Psoas muscle (tissue), 8 donors: ENCODE measurements around the gene RAB10. TPM values are rescaled to one million over a fixed set of nuclear protein-coding genes. Genes with fewer than 3 reads are reported as not detected.

Experiments
- ATAC-seq, 4 donors: fragments of 200-7000 bp; cut with Tn5 transposase; one replicate each; pipeline ENCODE4 v1.9.1; 2020; ENCODE audit warnings: moderate library complexity in 3 of 4, mild to moderate bottlenecking in 2 of 4
- DNase-seq, 2 donors: peaks; one replicate each; pipeline ENCODE4 v3.0.0-alpha.2; 2020
- H3K27ac ChIP-seq: fragments of 200-600 bp; one replicate; pipeline ENCODE4 v1.8.0; 2022
- H3K27me3 ChIP-seq, 3 donors: fragments of 200-600 bp in 1 of 3; one replicate each; pipeline versions ENCODE4 v1.6.1 to v1.8.0; 2013 to 2022; ENCODE audit warnings: low read length in 2 of 3, mild to moderate bottlenecking in 2 of 3, moderate library complexity in 1 of 3; ENCODE audit not compliant: insufficient read depth in 3 of 3
- H3K36me3 ChIP-seq, 2 donors: fragments of 200-600 bp in 1 of 2; one replicate each; pipeline versions ENCODE4 v1.6.1 to v1.8.0; 2013 to 2022; ENCODE audit warnings: low read depth in 1 of 2, mild to moderate bottlenecking in 1 of 2, moderate library complexity in 1 of 2; ENCODE audit not compliant: insufficient read depth in 1 of 2
- H3K4me1 ChIP-seq: fragments of 200-600 bp; one replicate; pipeline ENCODE4 v1.8.0; 2022
- H3K4me3 ChIP-seq: fragments of 200-600 bp; one replicate; pipeline ENCODE4 v1.8.0; 2022; ENCODE audit warnings: mild to moderate bottlenecking
- H3K9me3 ChIP-seq: fragments of 200-600 bp; one replicate; pipeline ENCODE4 v1.8.0; 2022
- WGBS, 3 donors: extraction: QIAGEN DNeasy Blood & Tissue Kit; methylation state at CpG; one replicate each; pipeline versions ENCODE4 v1.1.6 to v1.1.7; 2013; 5-methylcytosine and 5-hydroxymethylcytosine counted together
- intact Hi-C, 2 donors: fragments of 100-400 bp; cut with DNase I; formaldehyde crosslinking; loops; one replicate each; pipeline versions ENCODE4 v1.11.0 to v1.14.2; 2022
- polyA plus RNA-seq, 3 donors: library from polyadenylated mRNA; stranded (reverse); fragments of 200-250 nt; gene quantifications; one replicate each; pipeline ENCODE4 v1.2.3, GENCODE V29; 2013
- total RNA-seq, 4 donors: library from RNA; stranded (reverse); fragmentation: NEBNext Ultra II Directional in 2 of 4; extraction: Animal tissue kit (Norgen Biotek cat#: 25700) in 2 of 4; gene quantifications; one replicate each; pipeline versions ENCODE4 v1.2.1 to v1.2.4, GENCODE V29; 2021 to 2023
- TF ChIP-seq, protein P1 (sequence below): fragments of 200-600 bp; IDR thresholded peaks from one replicate; pipeline ENCODE4 v1.8.0; 2022; ENCODE audit warnings: antibody characterized with exemption
- donor health status: healthy with polysubstance abuse.
- donor health status: DM: no; HTN: no; CAD: no; lungs with moderate emphysema.
- donor health status: Bipolar disorder and iron deficiency.
- donor health status: healthy.
- donor health status: DM: yes; HTN: yes; CAD: no.
- donor health status: DM: no; HTN: no; CAD: no.
- donor health status: DM: no; HTN: no; CAD: no.
- donor health status: DM: yes; HTN: yes; CAD: no.

RAB10 gene
- total and polyA plus RNA-seq, 7 donors, result 76.5 to 170 (median 147) TPM

DNA sequence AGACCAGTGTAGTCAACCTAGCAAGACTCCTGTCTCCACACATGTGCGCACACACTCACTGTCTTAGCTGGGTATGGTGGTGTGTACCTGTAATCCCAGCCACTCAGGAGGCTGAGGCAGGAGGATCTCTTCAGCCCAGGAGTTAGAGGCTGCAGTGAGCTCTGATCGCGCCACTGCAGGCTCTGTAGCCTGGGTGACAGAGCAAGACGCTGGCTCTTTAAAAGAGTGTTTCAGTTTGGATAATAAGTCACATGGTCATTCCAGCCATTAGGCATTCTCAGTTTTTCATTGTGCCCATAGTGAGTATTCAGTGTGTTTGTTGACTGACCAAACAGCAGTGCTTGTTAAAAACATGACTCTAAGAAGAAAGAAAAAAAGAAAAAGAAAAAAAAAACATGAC lies 31.0 kb downstream of the RAB10 start:
- intact Hi-C loops, result no loop called here

DNA sequence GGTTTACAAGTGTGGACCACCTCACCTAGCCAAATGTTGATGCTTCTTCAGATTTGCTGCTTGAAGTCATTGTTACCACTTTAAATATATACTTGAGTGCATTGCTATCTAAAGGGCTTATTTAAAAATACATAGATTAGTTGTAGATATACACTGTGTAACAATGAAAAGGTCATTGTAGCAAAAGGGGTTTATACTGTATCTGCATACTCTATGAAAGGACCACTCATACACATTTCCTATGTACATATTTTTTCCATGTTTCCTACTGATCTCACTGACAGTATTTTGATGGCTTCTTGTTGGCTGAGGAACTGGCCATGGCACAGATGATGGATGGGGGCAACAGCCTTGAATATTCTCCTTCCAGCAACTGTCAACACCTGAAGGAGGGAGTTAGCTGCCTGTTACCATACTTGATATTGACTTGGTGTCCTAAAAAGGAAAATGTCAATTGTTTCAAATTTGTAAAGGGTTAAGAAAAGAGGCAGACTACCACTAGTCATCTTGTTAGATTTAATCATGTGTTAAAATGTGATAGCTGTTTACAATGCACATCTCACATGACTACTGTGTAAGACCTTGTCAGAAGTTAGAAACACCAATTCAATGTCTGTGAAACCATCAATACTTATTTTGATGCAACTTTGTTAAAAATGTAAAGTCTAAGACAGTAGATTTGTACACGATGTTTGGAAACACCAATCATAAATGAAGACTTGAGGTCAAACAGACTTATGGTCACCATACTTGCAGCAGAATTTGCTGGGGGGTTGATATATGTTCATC lies 33.5 kb downstream of the RAB10 start:
- intact Hi-C loops, result no loop called here
- peak overlapping the region; percentile 52 for H3K27ac ChIP-seq

More for the DNA sequence above, 31.0 kb downstream of the RAB10 start:
- peaks cover 0 to 14% of the 10 kb centered on the region in 2 donors for H3K36me3 ChIP-seq
- TF ChIP-seq, protein P1, sequence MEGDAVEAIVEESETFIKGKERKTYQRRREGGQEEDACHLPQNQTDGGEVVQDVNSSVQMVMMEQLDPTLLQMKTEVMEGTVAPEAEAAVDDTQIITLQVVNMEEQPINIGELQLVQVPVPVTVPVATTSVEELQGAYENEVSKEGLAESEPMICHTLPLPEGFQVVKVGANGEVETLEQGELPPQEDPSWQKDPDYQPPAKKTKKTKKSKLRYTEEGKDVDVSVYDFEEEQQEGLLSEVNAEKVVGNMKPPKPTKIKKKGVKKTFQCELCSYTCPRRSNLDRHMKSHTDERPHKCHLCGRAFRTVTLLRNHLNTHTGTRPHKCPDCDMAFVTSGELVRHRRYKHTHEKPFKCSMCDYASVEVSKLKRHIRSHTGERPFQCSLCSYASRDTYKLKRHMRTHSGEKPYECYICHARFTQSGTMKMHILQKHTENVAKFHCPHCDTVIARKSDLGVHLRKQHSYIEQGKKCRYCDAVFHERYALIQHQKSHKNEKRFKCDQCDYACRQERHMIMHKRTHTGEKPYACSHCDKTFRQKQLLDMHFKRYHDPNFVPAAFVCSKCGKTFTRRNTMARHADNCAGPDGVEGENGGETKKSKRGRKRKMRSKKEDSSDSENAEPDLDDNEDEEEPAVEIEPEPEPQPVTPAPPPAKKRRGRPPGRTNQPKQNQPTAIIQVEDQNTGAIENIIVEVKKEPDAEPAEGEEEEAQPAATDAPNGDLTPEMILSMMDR, result no peak
- no peak overlapping the region for H3K27ac ChIP-seq
- no peak overlapping the region for H3K4me3 ChIP-seq
- DNase-seq (no peak), ATAC-seq (no peak)
- WGBS, 3 donors, result 95 to 99% (median 97%) methylated on average over 4 of the region's 4 CpGs
- no peaks in the 10 kb centered on the region for H3K9me3 ChIP-seq
- H3K27me3 ChIP-seq, result no peaks in the 10 kb centered on the region
- peaks cover 35% of the 10 kb centered on the region for H3K4me1 ChIP-seq

DNA sequence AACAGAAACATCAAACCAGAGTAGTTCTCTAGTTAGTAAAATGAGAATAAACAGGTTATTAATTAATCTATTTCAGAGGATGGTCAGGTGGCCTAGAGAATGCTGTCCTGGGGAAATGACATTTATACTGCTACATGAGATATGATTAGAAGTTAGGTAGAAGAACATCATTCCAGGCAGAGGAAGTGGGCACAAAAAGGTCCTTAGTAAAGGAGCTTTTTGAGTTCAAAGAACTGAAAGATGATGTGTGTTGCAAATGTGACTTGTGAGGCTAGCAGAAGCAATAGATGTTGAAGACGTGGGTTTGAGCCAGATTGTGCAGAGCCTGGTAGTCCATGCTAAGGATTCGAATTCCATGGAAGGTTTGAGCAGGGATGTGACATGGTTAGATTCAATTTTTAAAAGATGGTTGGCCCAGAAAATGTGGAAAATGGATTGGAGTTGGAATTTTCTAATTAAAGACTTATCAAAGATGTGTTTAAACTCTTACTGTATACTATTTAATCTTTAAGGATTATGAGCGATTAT lies 34.2 kb downstream of the RAB10 start:
- Histone ChIP-seq H3K4me1 (peaks cover 67% of the 10 kb centered on the region), H3K36me3 (no peaks in the 10 kb centered on the region), H3K27me3 (no peaks in the 10 kb centered on the region), H3K9me3 (no peaks in the 10 kb centered on the region), H3K27ac (peak overlapping the region; percentile 52), H3K4me3 (no peak overlapping the region)
- intact Hi-C loops, result no loop called here
- TF ChIP-seq, protein P1, result no peak
- DNase-seq, result no peak
- 47 to 60% (median 56%) methylated on average over 3 of the region's 3 CpGs for WGBS, 3 donors
- no peak for ATAC-seq

More for the DNA sequence above, 33.5 kb downstream of the RAB10 start:
- DNase-seq, result no peak
- ATAC-seq, result no peak
- WGBS, 3 donors, result 79 to 90% (median 79%) methylated on average over 1 of the region's 1 CpG
- TF ChIP-seq, protein P1, result no peak
- Histone ChIP-seq H3K36me3 (no peaks in the 10 kb centered on the region), H3K4me1 (peaks cover 60% of the 10 kb centered on the region), H3K27me3 (no peaks in the 10 kb centered on the region), H3K9me3 (no peaks in the 10 kb centered on the region), H3K4me3 (no peak overlapping the region)

DNA sequence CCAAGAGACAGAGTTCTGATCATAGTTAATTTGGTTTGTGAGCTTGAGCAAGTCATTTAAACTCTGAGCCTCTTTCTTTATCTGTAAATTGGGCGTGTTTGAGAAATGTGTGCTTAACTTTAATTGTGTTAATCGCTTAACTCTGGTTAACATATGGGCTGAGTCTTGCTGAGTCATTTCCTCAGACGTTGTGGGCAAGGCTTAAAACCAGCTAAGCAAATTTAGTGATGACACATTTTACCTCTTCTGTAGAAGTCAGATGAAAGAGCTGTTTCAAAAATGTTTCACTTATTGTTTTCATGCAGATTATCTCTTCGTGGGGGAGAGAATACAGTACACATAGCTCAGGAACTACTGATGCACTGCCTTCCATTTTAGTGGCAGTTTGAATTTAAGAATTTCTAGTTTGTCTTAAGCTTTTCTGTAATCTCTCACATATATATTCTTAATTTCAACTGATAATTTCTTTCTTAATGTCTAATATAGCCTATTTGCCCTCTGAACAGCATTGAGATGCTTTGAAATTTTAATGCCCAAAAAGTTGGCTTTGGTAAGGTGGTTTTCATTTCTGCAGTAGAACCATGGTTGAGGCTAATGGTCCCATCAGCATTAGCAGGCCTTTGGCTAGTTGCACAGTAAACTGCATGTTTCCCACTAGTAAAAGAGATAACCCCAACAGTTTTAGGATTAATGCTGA lies 34.9 kb downstream of the RAB10 start:
- DNase-seq, result no peak
- H3K27me3 ChIP-seq, result no peaks in the 10 kb centered on the region
- WGBS, 3 donors, result 21 to 29% (median 23%) methylated on average over 4 of the region's 4 CpGs
- H3K27ac ChIP-seq, result peak overlapping the region; percentile 52
- no peaks in the 10 kb centered on the region for H3K36me3 ChIP-seq
- H3K4me1 ChIP-seq, result peaks cover 69% of the 10 kb centered on the region
- intact Hi-C loops, result no loop called here
- no peaks in the 10 kb centered on the region for H3K9me3 ChIP-seq
- TF ChIP-seq, protein P1, result no peak
- peak in 3 of 4 donors; percentile 49 to 63 (median 62) for ATAC-seq
- H3K4me3 ChIP-seq, result no peak overlapping the region
